GM10847 (cell line): ENCODE data around the gene OAF.

ENCODE experiments used
- POLR2A ChIP-seq: IDR thresholded peaks from 2 replicates; pipeline ENCODE4 v1.6.1; 2011; ENCODE audit not compliant: insufficient read length; ENCODE audit errors: extremely low read depth

OAF gene

DNA sequence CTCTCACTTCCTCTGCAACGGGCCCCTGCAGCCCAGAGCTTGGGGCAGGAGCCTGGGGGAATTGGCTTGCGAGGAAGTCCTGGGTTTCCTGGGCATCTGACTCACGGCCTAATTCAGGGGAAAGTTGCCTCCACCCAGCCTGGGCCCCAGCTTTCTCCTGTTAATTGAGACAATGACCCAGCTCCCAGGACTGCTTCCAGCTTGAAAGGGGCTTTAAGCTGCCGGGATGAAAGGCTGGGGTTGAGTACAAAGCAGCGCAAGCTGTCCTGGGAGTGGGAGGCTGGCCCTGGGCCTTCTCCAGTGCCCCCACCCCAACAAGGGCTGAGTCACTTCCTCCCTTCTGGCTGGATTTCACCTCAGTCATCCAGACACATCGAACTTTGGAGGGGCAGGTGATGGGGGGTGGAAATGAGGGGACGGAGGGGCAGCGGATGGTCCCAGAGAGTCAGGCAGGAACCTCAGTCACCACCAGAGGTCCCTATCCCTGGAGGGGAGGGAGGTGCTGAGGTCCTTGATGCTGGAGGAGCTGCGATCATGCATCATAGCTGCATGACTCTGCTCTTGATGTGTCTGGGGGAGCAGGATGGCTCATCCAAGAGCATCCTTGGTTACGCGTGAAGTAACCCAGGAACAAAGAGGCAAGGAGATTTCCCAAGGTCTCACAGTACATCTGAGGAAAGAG, 30.1 kb upstream of the OAF start:
- TF ChIP-seq POLR2A: no peak

DNA sequence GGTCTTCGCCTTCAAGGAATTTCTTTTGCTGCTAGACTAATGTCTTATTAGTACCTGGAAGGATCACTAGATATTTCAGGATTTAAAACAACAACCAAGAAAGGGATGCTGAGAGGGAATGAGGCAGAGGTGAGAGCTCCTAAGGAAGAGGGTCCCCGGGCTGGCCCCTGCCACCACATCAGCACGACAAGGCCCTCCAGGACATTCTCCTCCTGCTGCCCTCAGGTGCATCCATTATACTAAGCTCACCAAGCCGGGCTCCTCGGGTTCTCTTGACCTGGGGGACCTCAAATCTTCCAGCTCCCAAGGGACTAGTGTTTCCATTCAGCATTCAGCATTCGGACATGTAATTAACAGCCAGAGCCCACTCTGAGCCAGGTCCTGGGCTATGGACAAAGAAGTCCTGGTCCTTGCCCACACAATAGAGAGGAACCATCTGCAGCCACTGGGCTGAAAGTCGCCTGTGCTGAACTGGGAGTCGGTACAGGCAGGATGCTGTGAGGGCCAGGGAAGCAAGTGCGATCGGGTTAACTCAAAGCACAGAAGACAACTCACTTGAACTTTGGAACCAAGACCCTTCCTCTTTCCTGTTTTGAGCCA, 29.4 kb upstream of the OAF start:
- TF ChIP-seq POLR2A: no peak

DNA sequence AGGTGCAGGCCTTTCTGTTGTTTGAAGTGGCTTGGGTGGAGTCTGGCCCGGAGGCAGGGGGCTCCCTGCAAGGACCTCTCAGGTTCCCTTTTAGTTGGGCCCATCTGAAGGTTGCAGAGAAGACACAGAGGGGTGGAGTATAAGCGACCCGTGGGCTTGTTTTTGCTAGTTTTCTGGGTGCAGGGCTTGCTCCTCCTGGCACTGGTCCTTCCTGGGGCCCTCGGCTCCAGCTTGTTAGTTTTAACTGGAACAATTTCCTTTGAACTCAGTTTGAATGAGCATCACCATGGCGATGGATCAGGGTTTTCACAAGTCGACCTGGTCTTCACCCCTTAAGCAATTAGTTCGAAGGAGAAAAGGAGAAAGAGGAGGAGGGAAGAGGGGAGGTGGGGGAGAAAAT, 28.5 kb upstream of the OAF start:
- TF ChIP-seq POLR2A: no peak

DNA sequence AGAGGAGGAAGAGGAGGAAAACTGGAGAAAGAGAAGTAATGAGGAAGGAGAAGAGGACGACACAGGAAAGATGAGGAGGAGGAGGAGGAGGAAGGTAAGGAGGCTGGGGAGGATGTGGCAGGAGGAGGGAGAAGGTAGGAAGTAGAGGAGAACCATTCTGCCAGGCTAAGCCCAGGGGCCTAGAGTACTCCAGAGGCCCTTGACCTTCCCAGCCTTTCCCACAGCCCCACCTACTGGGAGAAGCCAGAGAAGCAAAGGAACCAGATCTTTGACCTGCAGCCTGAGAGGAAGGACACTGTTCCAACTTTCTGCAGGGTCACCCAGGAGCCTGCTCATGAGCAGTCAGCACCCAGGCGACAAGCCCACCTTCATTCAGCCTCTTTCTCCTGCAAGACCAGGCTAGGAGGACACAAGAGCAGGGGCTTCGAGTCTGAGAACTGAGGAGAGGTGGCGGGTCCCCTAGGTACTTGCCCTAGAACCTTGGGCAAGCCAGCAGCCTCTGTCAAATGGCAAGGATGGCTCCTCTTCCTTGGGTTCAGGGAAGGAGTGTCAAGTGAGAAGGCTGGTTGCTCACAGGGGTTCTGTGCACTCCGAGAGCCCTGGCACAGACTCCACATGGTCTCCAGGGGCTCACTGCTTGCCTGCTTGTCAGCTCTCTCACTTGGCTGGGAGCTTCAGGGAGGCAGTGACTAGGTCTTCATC, 27.9 kb upstream of the OAF start:
- TF ChIP-seq POLR2A: no peak

DNA sequence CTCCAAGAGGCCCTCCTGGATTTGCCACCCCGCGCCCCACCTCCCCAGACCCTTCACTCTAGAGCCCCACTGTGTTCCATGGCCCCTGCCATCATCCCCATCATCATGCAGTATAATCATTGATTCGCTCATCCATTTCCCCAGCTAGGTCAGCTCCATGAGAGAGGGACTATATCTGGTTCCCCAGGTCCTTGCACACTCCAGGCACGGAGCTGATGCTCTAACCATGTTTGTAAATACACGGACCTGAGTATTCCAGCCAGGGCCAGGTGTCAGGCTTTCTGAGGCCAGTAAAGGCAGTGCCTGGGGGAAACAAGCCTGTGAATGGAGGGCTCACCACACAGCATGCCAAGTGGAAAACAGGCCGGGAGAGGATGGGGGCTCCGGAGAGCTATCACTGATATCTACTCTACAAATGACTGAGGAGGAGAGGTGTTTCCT, 27.1 kb upstream of the OAF start:
- no peak for TF ChIP-seq POLR2A

DNA sequence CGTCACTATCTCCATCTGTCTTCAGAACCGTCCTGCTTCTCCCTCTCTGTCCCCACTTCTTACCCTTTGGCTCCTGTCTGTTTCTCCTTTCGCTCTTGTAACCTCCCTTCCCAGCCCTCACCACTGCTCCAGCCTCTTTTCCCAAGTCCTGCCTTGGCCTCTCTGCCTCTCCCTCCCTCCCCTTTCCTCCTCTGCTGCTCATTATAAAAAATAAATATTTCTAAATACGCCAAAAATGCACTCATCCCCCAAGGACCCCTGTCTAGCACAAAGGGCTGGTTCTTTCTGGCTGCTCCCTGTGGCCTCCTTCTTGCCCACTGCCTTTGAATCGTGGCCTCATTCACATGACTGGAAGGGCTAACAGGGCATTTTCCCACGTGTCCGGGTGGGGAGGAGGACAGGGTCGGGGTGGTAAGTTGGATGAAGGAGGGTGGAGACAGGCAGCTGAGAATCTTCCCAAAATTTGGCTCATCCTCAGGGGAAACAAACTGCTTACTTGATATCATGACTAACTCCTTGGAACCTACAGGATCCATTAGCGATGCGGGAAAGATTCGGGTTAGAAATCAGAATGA, 26.4 kb upstream of the OAF start:
- no peak for TF ChIP-seq POLR2A

DNA sequence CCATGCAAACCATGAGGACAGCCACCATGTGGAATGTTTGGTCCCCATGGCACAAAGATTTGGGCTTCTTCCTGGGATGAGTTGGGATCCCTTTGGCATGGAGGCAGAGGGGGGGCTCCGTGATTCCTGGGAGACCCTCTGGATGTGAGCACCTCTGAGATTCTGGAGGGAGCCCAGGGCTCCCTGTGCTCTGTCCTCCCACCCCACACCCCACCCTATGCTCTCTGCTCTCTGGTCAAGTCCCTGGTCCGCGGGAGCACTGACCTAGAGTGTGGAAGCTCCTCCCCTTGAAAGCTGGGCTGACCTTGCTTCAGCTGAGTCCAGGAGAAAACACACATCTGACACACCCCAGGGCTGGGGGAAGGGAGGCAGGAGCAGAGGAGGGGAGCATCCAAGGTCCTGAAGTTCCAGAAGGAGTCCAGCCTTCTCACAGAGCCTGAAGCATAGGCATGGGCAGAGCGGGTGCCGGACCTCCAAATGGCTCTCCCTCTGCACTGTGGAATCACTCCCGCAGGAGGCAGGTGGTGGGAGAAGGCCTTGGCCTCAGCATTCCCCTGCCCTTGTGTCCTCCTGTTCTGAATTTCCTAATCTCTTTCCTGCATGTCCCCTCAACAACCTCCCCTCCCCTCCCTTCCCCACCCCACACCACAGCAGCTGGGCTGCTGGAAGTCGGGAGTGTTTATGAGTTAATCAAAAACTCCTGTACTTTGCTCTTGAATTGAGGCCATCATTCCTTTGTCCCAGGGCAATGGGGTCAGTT, 25.7 kb upstream of the OAF start:
- no peak for TF ChIP-seq POLR2A

DNA sequence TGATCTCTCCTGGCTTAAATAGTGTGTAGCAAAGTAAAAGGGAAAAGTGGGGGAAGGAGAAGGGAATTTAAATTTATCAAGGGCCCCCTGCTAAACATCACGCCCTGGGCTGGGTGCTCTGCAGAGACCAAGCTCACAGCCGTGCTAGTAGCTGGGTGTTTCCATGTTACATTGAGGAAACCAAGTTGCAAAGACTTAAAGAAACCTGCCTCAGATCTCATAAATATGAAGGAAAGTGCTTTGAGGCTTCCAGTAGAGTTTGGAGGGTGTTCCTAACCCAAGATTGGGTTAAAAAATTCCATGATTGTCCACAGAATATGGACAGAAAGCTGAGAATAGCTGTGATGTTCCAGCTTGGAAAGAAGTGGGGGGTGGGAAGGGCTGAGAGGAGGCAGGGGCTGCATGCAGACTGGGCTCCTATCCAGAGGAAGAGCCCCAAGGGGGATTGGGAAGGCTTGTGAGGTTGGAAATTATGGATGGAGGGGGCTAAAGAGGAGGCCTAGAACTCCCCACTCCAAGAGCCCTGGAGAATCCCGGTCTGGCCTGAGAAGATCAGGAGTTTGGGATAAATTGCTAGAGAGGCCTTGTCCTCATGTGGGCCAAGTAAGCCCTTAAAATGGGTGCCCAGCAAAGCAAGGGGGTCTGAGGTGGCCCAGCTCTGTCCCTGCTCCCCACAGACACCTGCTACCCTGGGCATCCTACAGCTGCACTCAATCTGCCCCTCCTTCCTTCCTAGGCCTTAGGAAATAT, 25.0 kb upstream of the OAF start:
- no peak for TF ChIP-seq POLR2A

DNA sequence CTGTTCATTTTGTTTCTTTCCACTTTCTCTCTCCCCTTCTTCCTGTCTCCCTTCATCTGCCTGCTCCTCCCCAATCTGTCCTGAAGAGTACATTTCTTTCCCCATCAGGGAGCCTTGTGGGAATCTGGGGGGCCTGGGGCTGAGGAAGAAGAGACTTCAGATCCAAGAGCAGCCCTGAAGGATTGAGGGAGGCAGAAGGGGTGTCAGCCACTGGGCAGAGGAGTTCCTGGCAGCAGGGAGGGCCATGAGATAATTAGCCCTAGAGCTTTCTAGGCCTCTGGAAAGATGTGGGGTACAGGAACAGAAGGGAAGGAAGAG, 24.4 kb upstream of the OAF start:
- no peak for TF ChIP-seq POLR2A

DNA sequence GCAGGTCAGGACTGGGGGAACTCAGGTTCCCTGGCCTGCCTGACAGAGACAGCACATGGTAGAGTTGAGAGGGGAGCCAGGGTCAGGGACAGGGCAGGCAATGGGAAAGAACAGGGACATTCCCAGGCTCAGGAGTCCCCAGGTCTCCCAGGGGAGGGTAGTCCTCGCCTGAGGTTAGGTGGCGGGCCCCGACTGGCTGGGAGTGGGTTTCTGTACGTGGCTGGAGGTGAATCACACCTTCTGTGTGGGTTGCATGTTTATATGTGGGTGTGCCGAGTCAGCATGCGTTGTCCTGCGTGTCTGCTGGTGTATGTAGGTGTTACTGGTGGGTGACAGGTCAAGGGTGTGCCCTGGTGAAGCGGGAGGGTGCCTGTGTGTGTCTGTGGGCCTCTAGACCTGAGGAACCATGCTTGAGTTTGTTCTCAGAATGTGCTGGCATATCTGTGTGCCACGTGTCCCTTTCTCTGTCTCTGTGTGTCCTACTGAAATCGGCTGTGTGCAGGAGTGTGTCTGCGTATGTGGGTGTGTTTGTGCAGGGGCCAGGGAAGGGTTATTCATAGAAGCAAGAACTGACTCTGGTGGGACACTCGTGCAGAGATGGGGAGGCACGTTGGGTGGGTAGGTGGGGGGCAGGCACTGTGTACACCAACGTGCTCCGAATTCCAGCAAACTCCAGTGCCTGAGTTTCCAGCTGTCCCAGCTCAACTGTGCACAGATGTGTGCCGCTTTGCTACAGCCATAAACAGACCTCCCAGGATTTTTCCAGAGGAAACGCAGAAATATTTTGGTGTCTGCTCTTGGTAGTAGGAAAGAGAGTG, 23.8 kb upstream of the OAF start:
- TF ChIP-seq POLR2A: no peak

DNA sequence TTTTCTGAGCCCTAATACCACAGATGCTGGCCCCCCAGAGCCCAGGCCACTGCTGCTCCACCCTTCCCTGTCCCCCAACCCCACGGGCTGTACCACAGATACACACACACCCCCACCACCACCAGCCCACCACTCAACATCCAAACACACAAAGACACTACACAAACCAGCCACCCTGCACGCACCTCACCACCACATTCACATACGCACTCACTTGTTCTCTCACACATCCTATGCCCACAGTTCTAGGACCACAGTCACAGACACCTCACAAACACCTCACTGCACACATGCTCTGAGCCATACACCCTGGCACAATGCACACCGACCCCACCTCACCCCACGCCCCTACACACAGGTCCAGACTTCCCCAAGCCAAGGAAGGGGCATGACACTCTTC, 22.5 kb upstream of the OAF start:
- no peak for TF ChIP-seq POLR2A

DNA sequence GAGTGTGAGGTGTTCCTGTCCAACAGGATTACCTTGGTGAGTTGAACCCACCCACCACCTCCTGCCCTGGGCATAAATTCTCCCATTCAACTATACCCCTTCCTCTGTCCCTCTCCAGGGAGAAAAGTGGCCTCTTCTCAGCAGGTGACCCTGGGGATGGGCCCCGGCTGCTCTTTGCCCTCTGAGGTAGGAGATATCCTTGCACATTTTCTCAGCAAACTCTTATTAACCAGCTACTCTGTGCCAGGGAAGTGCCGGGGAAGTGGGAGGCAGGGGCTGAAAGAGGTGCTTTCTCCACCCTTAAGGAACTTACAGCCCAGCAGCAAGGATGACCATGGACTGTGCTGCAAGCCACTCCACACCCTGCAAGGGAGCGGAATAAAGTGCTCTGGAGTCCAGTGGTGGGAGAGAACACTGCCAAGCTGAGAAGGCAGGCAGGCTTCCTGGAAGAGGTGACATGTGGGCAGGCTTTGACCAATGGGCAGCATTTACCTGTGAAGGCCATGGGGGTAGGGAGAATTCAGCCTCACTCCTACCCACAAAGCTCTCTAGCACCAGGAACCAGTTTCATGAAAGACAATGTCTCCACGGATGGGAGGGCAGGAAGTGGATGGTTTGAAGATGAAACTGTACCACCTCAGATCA, 21.9 kb upstream of the OAF start:
- no peak for TF ChIP-seq POLR2A

DNA sequence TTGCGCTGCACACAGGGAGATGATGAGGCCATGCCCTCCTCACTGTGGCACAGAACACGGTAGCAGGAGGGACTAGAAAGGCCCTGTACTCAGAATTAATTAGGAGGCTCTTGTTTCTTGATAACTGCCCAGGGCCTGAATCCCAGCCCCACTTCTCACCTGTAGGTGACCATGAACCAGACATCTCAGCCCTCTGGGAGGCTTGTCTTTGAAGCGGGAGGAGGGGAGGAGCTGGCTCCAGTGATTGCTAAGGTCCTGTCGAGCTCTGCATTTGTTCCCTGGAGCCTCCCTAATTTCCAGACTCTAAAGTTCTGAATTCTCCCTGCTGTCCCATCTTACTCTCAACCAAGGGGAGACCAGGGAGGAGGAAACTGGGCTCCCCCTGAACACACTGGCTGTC, 19.8 kb upstream of the OAF start:
- TF ChIP-seq POLR2A: no peak
